ENCODE results near the gene PRKCH. TPM values are rescaled to one million over a fixed set of nuclear protein-coding genes. Genes with fewer than 3 reads are reported as not detected.
A peak's percentile ranks its signal among the peaks of the same experiment; 100 is the strongest.

PRKCH gene
- total RNA-seq, 1 experiment from 2014 or later: 10.3 TPM

GRCh38 chr14:61322011-61322798 is 826 bp downstream of the PRKCH start (continued):
- no peak for TF ChIP-seq MLX (CRISPR knock-in tag; IDR thresholded peaks at IDR 0.05)

GRCh38 chr14:61322799-61323290 is 1.5 kb downstream of the PRKCH start:
- no peak for TF ChIP-seq ZMAT4 (CRISPR knock-in tag; IDR thresholded peaks at IDR 0.05)
- no peak for TF ChIP-seq PREB (CRISPR knock-in tag; IDR thresholded peaks at IDR 0.05; ENCODE audit: borderline replicate concordance)
- no peak for TF ChIP-seq ATF2 (CRISPR knock-in tag; IDR thresholded peaks at IDR 0.05; ENCODE audit: borderline replicate concordance, low read depth)
- no peak for TF ChIP-seq TP53 (CRISPR knock-in tag; IDR thresholded peaks at IDR 0.05)
- TF ChIP-seq ATF3 (CRISPR knock-in tag; conservative IDR thresholded peaks at IDR 0.05): no peak
- no peak for TF ChIP-seq ZBTB21 (CRISPR knock-in tag; IDR thresholded peaks at IDR 0.05; ENCODE audit: borderline replicate concordance)
- no peak for TF ChIP-seq RELA (CRISPR knock-in tag; IDR thresholded peaks at IDR 0.05; ENCODE audit: borderline replicate concordance)
- TF ChIP-seq ZNF423 (CRISPR knock-in tag; IDR thresholded peaks at IDR 0.05): no peak
- no peak for TF ChIP-seq ETV6 (CRISPR knock-in tag; IDR thresholded peaks at IDR 0.05)
- TF ChIP-seq CREB1 (CRISPR knock-in tag; IDR thresholded peaks at IDR 0.05): no peak
- no peak for TF ChIP-seq ATF6 (CRISPR knock-in tag; IDR thresholded peaks at IDR 0.05)
- Mint-ChIP-seq H3K4me1 (peaks cover 17% of the 10 kb centered on the region), H3K27ac (no peak overlapping the region), H3K4me3 (peak overlapping the region; percentile 80), H3K9me3 (peaks cover 18% of the 10 kb centered on the region), H3K27me3 (ENCODE audit: low read depth) (peaks cover 33% of the 10 kb centered on the region), H3K36me3 (peaks cover 18% of the 10 kb centered on the region)
- ChIA-PET CTCF (interaction anchor here (1.2 kb wide), 1 partner anchor 515 kb away, joined by 3 read pairs; no protein-coding TSS in a partner anchor), POLR2A (no interaction called here)
- DNase-seq (ENCODE audit: low spot score) (no peak), ATAC-seq (no peak)

- ChIA-PET POLR2A (no interaction called here), CTCF (no interaction called here)
These were observed 2.6 kb downstream of the PRKCH start for GRCh38 chr14:61323970-61324369.

More at GRCh38 chr14:61323970-61324369, 2.6 kb downstream of the PRKCH start:
- Mint-ChIP-seq H3K9me3 (peaks cover 18% of the 10 kb centered on the region), H3K4me3 (no peak overlapping the region), H3K4me1 (peaks cover 19% of the 10 kb centered on the region), H3K27ac (no peak overlapping the region), H3K27me3 (ENCODE audit: low read depth) (peaks cover 33% of the 10 kb centered on the region), H3K36me3 (peaks cover 18% of the 10 kb centered on the region)
- ATAC-seq (no peak), DNase-seq (ENCODE audit: low spot score) (no peak)
- no peak for TF ChIP-seq GTF2I (CRISPR knock-in tag; conservative IDR thresholded peaks at IDR 0.05)
- no peak for TF ChIP-seq PREB (CRISPR knock-in tag; IDR thresholded peaks at IDR 0.05; ENCODE audit: borderline replicate concordance)
- no peak for TF ChIP-seq ZNF416 (CRISPR knock-in tag; IDR thresholded peaks at IDR 0.05)
- TF ChIP-seq ARID4B (CRISPR knock-in tag; IDR thresholded peaks at IDR 0.05; ENCODE audit: borderline replicate concordance): no peak
- no peak for TF ChIP-seq ZNF281 (CRISPR knock-in tag; IDR thresholded peaks at IDR 0.05)

Measured in WTC11 (cell line).